Activated T-cell treated with anti-CD3 and anti-CD28 coated beads, Interleukin-2, amount 50 U/mL, for 4 hours (primary cell): ENCODE measurements around the gene ZMYM4. TPM values are rescaled to one million over a fixed set of nuclear protein-coding genes. Genes with fewer than 3 reads are reported as not detected.
"Not testable (repeated sequence)": the region's sequence is repeated elsewhere in the genome, so short reads cannot be mapped to it uniquely, and the experiment has no call there.

Experiments used
- ATAC-seq, 2 donors: fragments of 200-7000 bp; cut with Tn5 transposase; one replicate each; pipeline ENCODE4 v1.10.0; 2021
- DNase-seq: peaks from one replicate; pipeline ENCODE4 v3.0.0-alpha.2; 2020
- H3K27me3 Mint-ChIP-seq: one replicate; pipeline ENCODE4 v1.8.0; 2021; ENCODE audit warnings: low read depth, mixed read lengths
- H3K36me3 Mint-ChIP-seq: one replicate; pipeline ENCODE4 v1.8.0; 2022; ENCODE audit warnings: mixed read lengths; ENCODE audit not compliant: insufficient read depth
- H3K4me1 Mint-ChIP-seq: one replicate; pipeline ENCODE4 v1.8.0; 2021; ENCODE audit warnings: low read depth, mixed read lengths
- H3K4me3 Mint-ChIP-seq: one replicate; pipeline ENCODE4 v1.8.0; 2021; ENCODE audit warnings: mild to moderate bottlenecking, moderate library complexity, mixed read lengths
- H3K9me3 Mint-ChIP-seq: one replicate; pipeline ENCODE4 v1.8.0; 2021; ENCODE audit warnings: mixed read lengths
- total RNA-seq, 3 donors: library from RNA; stranded (reverse); gene quantifications; one replicate each; pipeline ENCODE4 v1.2.1, GENCODE V29; 2021

The ZMYM4 gene
- total RNA-seq, 3 donors from 2014 or later: 24.2 to 28.9 (median 26.0) TPM

- Mint-ChIP-seq H3K4me1 (peaks cover 41% of the 10 kb centered on the region), H3K27me3 (no peaks in the 10 kb centered on the region), H3K9me3 (no peaks in the 10 kb centered on the region), H3K36me3 (peaks cover 38% of the 10 kb centered on the region), H3K4me3 (no peak overlapping the region)
- ATAC-seq (peak; percentile 79 to 81), DNase-seq (peak; percentile 75)
Measured at GRCh38 chr1:35451125-35451528, 182.6 kb downstream of the ZMYM4 start.

- no peak overlapping the region for H3K4me3 Mint-ChIP-seq
- peaks cover 41% of the 10 kb centered on the region for H3K4me1 Mint-ChIP-seq
- DNase-seq: no peak
Measured at GRCh38 chr1:35452106-35452774, 183.7 kb downstream of the ZMYM4 start.

GRCh38 chr1:35453031-35453430, 184.5 kb downstream of the ZMYM4 start:
- Mint-ChIP-seq H3K9me3 (no peaks in the 10 kb centered on the region), H3K36me3 (peaks cover 29% of the 10 kb centered on the region)
- DNase-seq: no peak

More at GRCh38 chr1:35452106-35452774, 183.7 kb downstream of the ZMYM4 start:
- H3K9me3 Mint-ChIP-seq: no peaks in the 10 kb centered on the region
- H3K27me3 Mint-ChIP-seq: no peaks in the 10 kb centered on the region
- H3K36me3 Mint-ChIP-seq: peaks cover 37% of the 10 kb centered on the region
- no peak for ATAC-seq

GRCh38 chr1:35454176-35454575, 185.7 kb downstream of the ZMYM4 start:
- H3K4me3 Mint-ChIP-seq: no peak overlapping the region
- peaks cover 27% of the 10 kb centered on the region for H3K36me3 Mint-ChIP-seq
- H3K27me3 Mint-ChIP-seq: no peaks in the 10 kb centered on the region
- DNase-seq (no peak), ATAC-seq (peak; percentile 8 to 13)
- no peaks in the 10 kb centered on the region for H3K9me3 Mint-ChIP-seq
- H3K4me1 Mint-ChIP-seq: peaks cover 44% of the 10 kb centered on the region

More at GRCh38 chr1:35453031-35453430, 184.5 kb downstream of the ZMYM4 start:
- H3K27me3 Mint-ChIP-seq: no peaks in the 10 kb centered on the region
- no peak for ATAC-seq
- H3K4me1 Mint-ChIP-seq: peaks cover 41% of the 10 kb centered on the region
- H3K4me3 Mint-ChIP-seq: no peak overlapping the region

GRCh38 chr1:35454616-35455015, 186.1 kb downstream of the ZMYM4 start:
- Mint-ChIP-seq H3K4me3 (no peak overlapping the region), H3K9me3 (no peaks in the 10 kb centered on the region), H3K27me3 (no peaks in the 10 kb centered on the region), H3K36me3 (peaks cover 23% of the 10 kb centered on the region), H3K4me1 (peaks cover 44% of the 10 kb centered on the region)
- DNase-seq (no peak), ATAC-seq (peak; percentile 77 to 81)

- H3K4me1 Mint-ChIP-seq: peaks cover 12% of the 10 kb centered on the region
- H3K27me3 Mint-ChIP-seq: no peaks in the 10 kb centered on the region
- peaks cover 47% of the 10 kb centered on the region for H3K36me3 Mint-ChIP-seq
- H3K9me3 Mint-ChIP-seq: no peaks in the 10 kb centered on the region
- no peak for ATAC-seq
- no peak overlapping the region for H3K4me3 Mint-ChIP-seq
- DNase-seq: no peak
Measured at GRCh38 chr1:35460796-35461195, 192.3 kb downstream of the ZMYM4 start.

GRCh38 chr1:35461966-35462651, 193.6 kb downstream of the ZMYM4 start:
- DNase-seq (no peak), ATAC-seq (peak; percentile 14 to 62)
- H3K4me1 Mint-ChIP-seq: peaks cover 12% of the 10 kb centered on the region

GRCh38 chr1:35463232-35463631, 194.7 kb downstream of the ZMYM4 start:
- H3K36me3 Mint-ChIP-seq: peaks cover 56% of the 10 kb centered on the region
- H3K4me1 Mint-ChIP-seq: peaks cover 14% of the 10 kb centered on the region
- H3K27me3 Mint-ChIP-seq: no peaks in the 10 kb centered on the region
- H3K4me3 Mint-ChIP-seq: no peak overlapping the region
- ATAC-seq (no peak), DNase-seq (no peak)
- no peaks in the 10 kb centered on the region for H3K9me3 Mint-ChIP-seq

More at GRCh38 chr1:35461966-35462651, 193.6 kb downstream of the ZMYM4 start:
- Mint-ChIP-seq H3K4me3 (peak overlapping the region; percentile 1), H3K36me3 (peaks cover 50% of the 10 kb centered on the region), H3K27me3 (no peaks in the 10 kb centered on the region), H3K9me3 (no peaks in the 10 kb centered on the region)

- H3K4me3 Mint-ChIP-seq: not testable (repeated sequence)
- peaks cover 60% of the 10 kb centered on the region for H3K36me3 Mint-ChIP-seq
Measured at GRCh38 chr1:35463749-35464148, 195.2 kb downstream of the ZMYM4 start.

GRCh38 chr1:35466120-35466519, 197.6 kb downstream of the ZMYM4 start:
- peaks cover 18% of the 10 kb centered on the region for H3K4me1 Mint-ChIP-seq

More at GRCh38 chr1:35463749-35464148, 195.2 kb downstream of the ZMYM4 start:
- not testable (repeated sequence) for DNase-seq, ATAC-seq, H3K27me3 Mint-ChIP-seq, H3K9me3 Mint-ChIP-seq
- H3K4me1 Mint-ChIP-seq: peaks cover 18% of the 10 kb centered on the region

GRCh38 chr1:35470977-35471613, 202.6 kb downstream of the ZMYM4 start:
- H3K4me3 Mint-ChIP-seq: no peak overlapping the region
- peaks cover 8% of the 10 kb centered on the region for H3K4me1 Mint-ChIP-seq
- H3K27me3 Mint-ChIP-seq: no peaks in the 10 kb centered on the region
- H3K9me3 Mint-ChIP-seq: no peaks in the 10 kb centered on the region
- ATAC-seq (no peak), DNase-seq (no peak)
- peaks cover 38% of the 10 kb centered on the region for H3K36me3 Mint-ChIP-seq

More at GRCh38 chr1:35466120-35466519, 197.6 kb downstream of the ZMYM4 start:
- H3K4me3 Mint-ChIP-seq: no peak overlapping the region
- H3K9me3 Mint-ChIP-seq: no peaks in the 10 kb centered on the region
- no peak for DNase-seq
- H3K36me3 Mint-ChIP-seq: peaks cover 59% of the 10 kb centered on the region
- ATAC-seq: no peak
- H3K27me3 Mint-ChIP-seq: no peaks in the 10 kb centered on the region

Other genes starting within 250 kb of the ZMYM4 start
- gene ZMYM6, start 236.8 kb upstream of the ZMYM4 start, total RNA-seq: 10 to 100 TPM; 18.8 to 23.7 (median 20.6) TPM
- gene ZMYM1, start 189.3 kb upstream of the ZMYM4 start, total RNA-seq: 1 to 10 TPM; 1.5 to 3.0 (median 3.0) TPM
- gene SFPQ, start 75.6 kb upstream of the ZMYM4 start, total RNA-seq: 100 to 1,000 TPM; 462 to 466 (median 464) TPM